AG10803 (cell line): ENCODE data around the gene SLC25A36.
A peak's percentile ranks its signal among the peaks of the same experiment; 100 is the strongest.
"Not testable (repeated sequence)": the region's sequence is repeated elsewhere in the genome, so short reads cannot be mapped to it uniquely, and the experiment has no call there.

Experiments used
- DNase-seq: peaks from one replicate; pipeline ENCODE4 v3.0.0; 2010; ENCODE audit warnings: low read depth
- H3K4me3 ChIP-seq: 2 replicates; pipeline ENCODE4 v1.5.1; 2011; ENCODE audit warnings: mild to moderate bottlenecking, low read length, control low read depth
- TF ChIP-seq, protein P1 (sequence below): conservative IDR thresholded peaks from 2 replicates; pipeline ENCODE4 v1.5.1; 2011; ENCODE audit warnings: mild to moderate bottlenecking, low read length, control low read depth, inconsistent platforms

SLC25A36 gene

DNA sequence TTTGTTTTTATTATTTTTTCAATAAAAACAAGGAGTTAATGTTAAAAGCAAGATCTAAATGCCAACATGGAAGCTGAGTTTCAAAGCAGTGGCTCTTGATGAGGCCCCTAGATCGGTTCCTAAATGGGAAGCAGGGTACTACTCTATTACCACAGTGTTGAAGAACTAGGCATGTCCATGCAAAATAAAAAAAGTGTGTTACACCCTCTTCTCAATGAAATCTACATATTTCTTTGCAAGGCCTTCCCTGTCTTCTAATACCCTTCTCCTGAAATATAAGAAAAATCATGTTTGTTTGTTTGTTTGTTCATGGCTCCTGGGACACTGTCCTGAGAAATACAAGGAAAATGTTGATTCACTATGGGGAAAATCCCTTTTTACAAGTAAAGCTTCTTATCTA, 12.2 kb upstream of the SLC25A36 start:
- no peak for DNase-seq
- no peak overlapping the region for H3K4me3 ChIP-seq
- TF ChIP-seq, protein P1, sequence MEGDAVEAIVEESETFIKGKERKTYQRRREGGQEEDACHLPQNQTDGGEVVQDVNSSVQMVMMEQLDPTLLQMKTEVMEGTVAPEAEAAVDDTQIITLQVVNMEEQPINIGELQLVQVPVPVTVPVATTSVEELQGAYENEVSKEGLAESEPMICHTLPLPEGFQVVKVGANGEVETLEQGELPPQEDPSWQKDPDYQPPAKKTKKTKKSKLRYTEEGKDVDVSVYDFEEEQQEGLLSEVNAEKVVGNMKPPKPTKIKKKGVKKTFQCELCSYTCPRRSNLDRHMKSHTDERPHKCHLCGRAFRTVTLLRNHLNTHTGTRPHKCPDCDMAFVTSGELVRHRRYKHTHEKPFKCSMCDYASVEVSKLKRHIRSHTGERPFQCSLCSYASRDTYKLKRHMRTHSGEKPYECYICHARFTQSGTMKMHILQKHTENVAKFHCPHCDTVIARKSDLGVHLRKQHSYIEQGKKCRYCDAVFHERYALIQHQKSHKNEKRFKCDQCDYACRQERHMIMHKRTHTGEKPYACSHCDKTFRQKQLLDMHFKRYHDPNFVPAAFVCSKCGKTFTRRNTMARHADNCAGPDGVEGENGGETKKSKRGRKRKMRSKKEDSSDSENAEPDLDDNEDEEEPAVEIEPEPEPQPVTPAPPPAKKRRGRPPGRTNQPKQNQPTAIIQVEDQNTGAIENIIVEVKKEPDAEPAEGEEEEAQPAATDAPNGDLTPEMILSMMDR, result no peak

DNA sequence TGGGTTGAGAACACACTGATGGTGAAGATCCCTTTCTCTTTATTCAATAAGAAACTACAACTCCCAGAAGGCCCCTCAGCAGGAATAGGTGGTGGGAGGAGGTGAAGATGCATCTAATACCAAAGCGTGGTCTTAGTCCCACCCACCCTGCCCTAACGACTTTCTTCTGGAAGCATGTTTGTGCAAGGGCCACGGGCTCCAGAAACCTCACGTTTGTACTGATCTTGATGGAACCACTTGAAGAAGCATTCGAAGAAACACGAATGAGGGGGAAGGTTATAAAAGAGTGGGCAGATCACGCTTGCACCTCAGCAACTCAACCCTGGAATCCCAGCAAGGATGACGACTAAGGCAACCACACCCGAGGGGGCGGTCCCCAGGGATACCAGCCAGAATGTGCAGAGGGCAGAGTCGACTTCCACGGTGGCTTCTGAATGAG, 10.6 kb upstream of the SLC25A36 start:
- no peak for DNase-seq
- H3K4me3 ChIP-seq, result no peak overlapping the region
- TF ChIP-seq, protein P1, result no peak

DNA sequence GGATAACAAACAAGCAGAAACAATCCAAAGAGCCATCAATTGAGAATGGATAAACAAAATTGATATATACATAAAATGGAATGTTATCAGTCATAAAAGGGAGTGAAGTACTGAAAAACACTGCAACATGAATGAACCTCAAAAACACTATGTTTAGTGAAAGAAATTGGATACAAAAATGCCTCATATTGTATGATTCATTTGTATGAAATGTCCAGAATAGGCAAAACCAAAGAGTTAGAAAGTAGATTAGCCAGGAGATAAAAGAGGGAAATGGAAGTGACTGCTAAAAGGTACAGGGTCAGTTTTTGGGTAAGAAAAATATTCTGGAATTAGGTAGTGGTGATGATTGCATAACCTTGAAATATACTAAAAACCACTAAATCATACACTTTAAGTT, 9.8 kb upstream of the SLC25A36 start:
- TF ChIP-seq, protein P1, result no peak
- no peak for DNase-seq
- no peak overlapping the region for H3K4me3 ChIP-seq

DNA sequence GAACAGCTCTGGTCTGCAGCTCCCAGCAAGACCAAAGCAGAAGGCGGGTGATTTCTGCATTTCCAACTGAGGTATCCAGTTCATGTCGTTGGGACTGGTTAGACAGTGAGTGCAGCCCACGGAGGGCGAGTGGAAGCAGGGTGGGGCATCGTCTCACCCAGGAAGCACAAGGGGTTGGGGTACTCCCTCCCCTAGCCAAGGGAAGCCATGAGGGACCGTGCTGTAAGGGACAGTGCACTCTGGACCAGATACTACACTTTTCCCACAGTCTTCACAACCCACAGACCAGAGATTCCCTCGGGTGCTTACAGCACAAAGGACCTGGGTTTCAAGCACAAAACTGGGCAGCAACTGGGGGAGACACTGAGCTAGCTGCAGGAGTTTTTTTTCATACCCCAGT, 8.5 kb upstream of the SLC25A36 start:
- DNase-seq, result no peak
- H3K4me3 ChIP-seq, result no peak overlapping the region
- TF ChIP-seq, protein P1, result no peak

DNA sequence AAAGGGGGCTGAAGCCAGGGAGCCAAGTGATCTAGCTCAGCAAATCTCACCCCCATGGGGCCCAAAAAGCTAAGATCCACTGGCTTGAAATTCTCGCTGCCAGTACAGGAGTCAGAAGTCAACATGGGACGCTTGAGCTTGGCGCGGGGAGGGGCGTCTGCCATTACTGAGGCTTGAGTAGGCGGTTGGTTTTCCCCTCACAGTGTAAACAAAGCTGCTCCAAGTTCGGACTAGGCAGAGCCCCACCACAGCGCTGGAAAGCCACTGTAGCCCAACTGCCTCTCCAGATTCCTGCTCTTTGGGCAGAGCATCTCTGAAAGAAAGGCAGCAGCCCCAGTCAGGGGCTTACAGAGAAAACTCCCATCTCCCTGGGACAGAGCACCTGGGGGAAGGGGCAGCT, 8.1 kb upstream of the SLC25A36 start:
- TF ChIP-seq, protein P1, result no peak
- no peak for DNase-seq

DNA sequence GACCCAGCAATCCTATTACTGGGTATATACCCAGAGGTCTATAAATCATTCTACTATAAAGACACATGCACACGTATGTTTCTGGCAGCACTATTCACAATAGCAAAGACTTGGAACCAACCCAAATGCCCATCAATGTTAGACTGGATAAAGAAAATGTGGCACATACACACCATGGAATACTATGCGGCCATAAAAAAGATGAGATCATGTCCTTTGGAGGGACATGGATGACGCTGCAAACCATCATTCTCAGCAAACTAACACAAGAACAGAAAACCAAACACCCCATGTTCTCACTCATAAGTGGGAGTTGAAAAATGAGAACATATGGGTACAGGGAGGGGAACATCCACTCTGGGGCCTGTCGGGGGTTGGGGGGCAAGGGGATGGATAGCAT, 2.3 kb upstream of the SLC25A36 start:
- not testable (repeated sequence) for DNase-seq, H3K4me3 ChIP-seq

More for the DNA sequence above, 8.1 kb upstream of the SLC25A36 start:
- H3K4me3 ChIP-seq, result no peak overlapping the region

DNA sequence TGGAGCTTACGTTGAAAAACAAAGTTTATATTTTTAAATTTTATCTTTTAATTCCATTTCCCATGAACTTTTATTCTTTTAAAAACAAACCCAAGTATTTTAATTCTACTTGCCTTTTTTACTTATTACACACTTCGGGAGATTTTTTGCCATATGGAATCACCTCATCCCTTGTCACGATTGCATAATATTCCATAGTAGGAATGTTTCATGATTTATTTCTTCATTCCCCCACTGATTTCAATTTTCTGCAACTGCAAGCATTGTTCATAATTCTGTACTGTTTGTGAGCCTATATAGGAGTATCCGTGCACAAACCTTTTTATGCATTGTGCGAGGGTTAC, 574 bp upstream of the SLC25A36 start:
- TF ChIP-seq, protein P1, result no peak
- DNase-seq, result no peak
- peak overlapping the region; percentile 85 for H3K4me3 ChIP-seq
